ENCODE results near the gene PIK3C2G.

GRCh38 chr12:18629916-18630315, 368.6 kb downstream of the PIK3C2G start:
- no peak for TF ChIP-seq CTCF (IDR thresholded peaks at IDR 0.05)
- no peak for TF ChIP-seq POLR2A (IDR thresholded peaks at IDR 0.05)
- TF ChIP-seq POLR2AphosphoS5 (IDR thresholded peaks at IDR 0.05) = no peak
- no peak for TF ChIP-seq EP300 (IDR thresholded peaks at IDR 0.05)
